SIG-M5 treated with dmso at 0.1 percent for 504 hours (cell line): Measurements from ENCODE around the gene LIN28A.

Experiments used
- DNase-seq: peaks from one replicate; lab custom pipeline; 2025; ENCODE audit not compliant: unreplicated experiment; lab: John Stamatoyannopoulos, UW

Gene LIN28A

GRCh38 chr1:26478159-26478558 is 67.5 kb downstream of the LIN28A start:
- DNase-seq: no peak

- DNase-seq: no peak
Observed at GRCh38 chr1:26478988-26479387, 68.4 kb downstream of the LIN28A start.
